Skeletal muscle tissue (tissue), 4 donors: ENCODE measurements around the gene TM4SF4. TPM values are rescaled to one million over a fixed set of nuclear protein-coding genes. Genes with fewer than 3 reads are reported as not detected.

Experiments
- H3K27ac ChIP-seq: one replicate; pipeline ENCODE4 v1.7.0; 2013; ENCODE audit warnings: mild to moderate bottlenecking, low read depth, low read length, inconsistent platforms
- H3K27me3 ChIP-seq, 3 donors: one replicate each; pipeline ENCODE4 v1.7.0; 2013; ENCODE audit warnings: low read length in 3 of 3; ENCODE audit not compliant: control insufficient read depth in 3 of 3, insufficient read depth in 3 of 3
- H3K36me3 ChIP-seq, 3 donors: one replicate each; pipeline ENCODE4 v1.7.0; 2013; ENCODE audit warnings: low read length in 3 of 3; ENCODE audit not compliant: control insufficient read depth in 3 of 3, insufficient read depth in 3 of 3
- H3K4me1 ChIP-seq, 3 donors: one replicate each; pipeline ENCODE4 v1.7.0; 2013; ENCODE audit warnings: low read length in 3 of 3, mild to moderate bottlenecking in 3 of 3; ENCODE audit not compliant: control insufficient read depth in 3 of 3, insufficient read depth in 3 of 3
- H3K4me3 ChIP-seq, 3 donors: one replicate each; pipeline ENCODE4 v1.7.0; 2013; ENCODE audit warnings: low read length in 3 of 3
- H3K9ac ChIP-seq, 3 donors: one replicate each; pipeline ENCODE4 v1.7.0; 2013; ENCODE audit warnings: low read length in 3 of 3, mild to moderate bottlenecking in 3 of 3, moderate library complexity in 2 of 3, low read depth in 1 of 3
- H3K9me3 ChIP-seq, 3 donors: one replicate each; pipeline ENCODE4 v1.7.0; 2013; ENCODE audit warnings: low read length in 3 of 3; ENCODE audit not compliant: control insufficient read depth in 3 of 3
- total RNA-seq: library from RNA; depleted of rRNA; stranded (reverse); fragments of >200 nt; gene quantifications from one replicate; pipeline ENCODE4 v1.2.3, GENCODE V29; 2014
- donor health status: Osteomylitis.

Gene TM4SF4
- total RNA-seq, 1 donor from 2014 or later: not detected

DNA sequence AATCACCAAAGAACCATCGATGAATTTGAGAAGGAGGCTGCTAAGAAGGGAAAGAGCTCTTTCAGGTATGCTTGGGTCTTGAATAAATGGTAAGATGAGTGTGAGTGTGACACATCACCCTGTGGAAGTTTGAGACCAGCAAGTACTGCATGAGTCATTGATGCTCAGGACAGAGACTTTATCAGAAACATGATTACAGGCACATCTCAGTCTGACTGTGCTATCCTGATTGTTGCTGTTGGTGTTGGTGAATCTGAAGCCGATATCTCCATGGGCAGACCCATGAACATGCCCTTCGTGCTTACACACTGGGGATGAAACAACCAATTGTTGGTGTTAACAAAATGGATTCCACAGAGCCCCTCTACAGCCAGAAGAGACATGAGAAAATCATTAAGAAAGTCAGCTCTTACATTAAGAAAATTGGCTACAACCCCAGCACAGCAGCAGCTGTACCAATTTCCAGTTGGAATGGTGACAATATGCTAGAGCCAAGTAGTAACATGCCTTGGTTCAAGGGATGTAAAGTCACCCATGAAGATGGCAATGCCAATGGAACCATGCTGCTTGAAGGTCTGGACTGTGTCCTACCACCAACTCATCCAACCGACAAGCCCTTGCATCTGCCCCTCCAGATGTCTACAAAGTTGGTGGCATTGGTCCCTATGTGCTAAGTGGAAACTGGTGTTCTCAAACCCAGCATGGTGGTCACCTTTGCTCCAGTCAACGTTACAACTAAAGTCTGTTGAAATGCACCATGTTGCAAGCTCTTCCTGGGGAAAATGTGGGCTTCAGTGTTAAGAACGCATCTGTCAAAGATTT is 20.5 kb downstream of the TM4SF4 start:
- H3K27me3 ChIP-seq: no peaks in the 10 kb centered on the region
- H3K36me3 ChIP-seq: no peaks in the 10 kb centered on the region
- no peak overlapping the region for H3K27ac ChIP-seq
- H3K9ac ChIP-seq: no peak overlapping the region
- peaks cover 0 to 2% (median 0%) of the 10 kb centered on the region in 3 donors for H3K9me3 ChIP-seq
- H3K4me1 ChIP-seq: peaks cover 3 to 14% (median 4%) of the 10 kb centered on the region in 3 donors
- H3K4me3 ChIP-seq: no peak overlapping the region

GRCh38 chr3:149495581-149496125 is 21.2 kb downstream of the TM4SF4 start:
- Histone ChIP-seq H3K36me3 (no peaks in the 10 kb centered on the region), H3K27ac (no peak overlapping the region), H3K27me3 (no peaks in the 10 kb centered on the region), H3K9me3 (no peaks in the 10 kb centered on the region), H3K9ac (no peak overlapping the region), H3K4me3 (no peak overlapping the region), H3K4me1 (peaks cover 0 to 7% (median 2%) of the 10 kb centered on the region in 3 donors)

DNA sequence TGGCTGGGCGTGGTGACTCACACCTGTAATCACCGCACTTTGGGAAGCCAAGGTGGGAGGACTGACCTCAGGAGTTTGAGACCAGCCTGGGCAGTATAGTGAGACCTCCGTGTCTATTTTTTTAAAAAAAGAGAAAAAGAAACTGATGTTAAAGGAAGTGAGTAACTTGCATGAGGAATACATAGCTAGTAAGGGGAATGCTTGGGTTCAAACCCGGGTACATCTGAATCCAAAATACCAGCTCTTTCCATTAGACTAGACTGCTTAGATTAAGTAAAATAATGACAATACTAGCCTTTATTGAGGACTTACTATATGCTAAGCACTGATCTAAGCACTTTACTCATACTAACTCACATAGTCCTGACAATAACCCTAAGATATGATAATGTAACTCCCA is 22.4 kb downstream of the TM4SF4 start:
- Histone ChIP-seq H3K4me1 (peaks cover 0 to 7% (median 2%) of the 10 kb centered on the region in 3 donors), H3K9me3 (no peaks in the 10 kb centered on the region), H3K4me3 (no peak overlapping the region), H3K27ac (no peak overlapping the region), H3K36me3 (no peaks in the 10 kb centered on the region), H3K9ac (no peak overlapping the region), H3K27me3 (no peaks in the 10 kb centered on the region)

- Histone ChIP-seq H3K4me3 (no peak overlapping the region), H3K9me3 (no peaks in the 10 kb centered on the region), H3K27ac (no peak overlapping the region), H3K9ac (no peak overlapping the region), H3K27me3 (no peaks in the 10 kb centered on the region), H3K4me1 (peaks cover 0 to 7% (median 2%) of the 10 kb centered on the region in 3 donors), H3K36me3 (no peaks in the 10 kb centered on the region)
Observed at GRCh38 chr3:149497966-149498670, 23.6 kb downstream of the TM4SF4 start.

DNA sequence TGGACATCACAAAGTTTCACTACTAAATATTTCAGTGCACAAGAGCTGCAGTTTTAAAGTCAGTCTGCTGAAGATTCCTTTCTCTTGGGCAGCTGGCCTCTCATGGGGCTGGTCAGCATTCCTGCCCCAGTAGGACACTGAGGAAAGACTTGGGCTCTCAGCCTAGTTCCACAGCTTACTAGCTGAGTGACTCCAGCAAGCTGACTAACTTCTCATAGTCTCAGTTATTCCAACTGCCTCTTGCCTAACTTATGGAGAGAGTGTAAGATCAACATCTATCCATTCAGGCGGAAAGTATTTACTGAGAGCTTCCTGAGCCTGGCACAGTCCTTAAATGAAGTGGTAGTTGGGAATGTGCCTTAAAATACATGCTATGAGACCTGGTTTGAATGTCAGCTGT is 27.0 kb downstream of the TM4SF4 start:
- H3K4me1 ChIP-seq: no peaks in the 10 kb centered on the region
- H3K9ac ChIP-seq: no peak overlapping the region
- no peaks in the 10 kb centered on the region for H3K36me3 ChIP-seq
- H3K27me3 ChIP-seq: no peaks in the 10 kb centered on the region
- no peak overlapping the region for H3K27ac ChIP-seq
- no peak overlapping the region for H3K4me3 ChIP-seq
- H3K9me3 ChIP-seq: no peaks in the 10 kb centered on the region

GRCh38 chr3:149502438-149502837 is 27.9 kb downstream of the TM4SF4 start:
- Histone ChIP-seq H3K9ac (no peak overlapping the region), H3K9me3 (no peaks in the 10 kb centered on the region), H3K4me1 (peaks cover 5 to 8% (median 6%) of the 10 kb centered on the region in 3 donors), H3K36me3 (no peaks in the 10 kb centered on the region), H3K27ac (no peak overlapping the region), H3K27me3 (no peaks in the 10 kb centered on the region), H3K4me3 (no peak overlapping the region)

- peaks cover 13 to 16% (median 14%) of the 10 kb centered on the region in 3 donors for H3K4me1 ChIP-seq
- no peaks in the 10 kb centered on the region for H3K36me3 ChIP-seq
- H3K4me3 ChIP-seq: no peak overlapping the region
- no peaks in the 10 kb centered on the region for H3K27me3 ChIP-seq
- H3K27ac ChIP-seq: peak overlapping the region; percentile 67
- no peak overlapping the region for H3K9ac ChIP-seq
- H3K9me3 ChIP-seq: no peaks in the 10 kb centered on the region
Observed at GRCh38 chr3:149506540-149506939, 32.0 kb downstream of the TM4SF4 start.

- Histone ChIP-seq H3K4me3 (peak overlapping the region; percentile 17 to 57 (median 53)), H3K27me3 (no peaks in the 10 kb centered on the region), H3K4me1 (peaks cover 13 to 16% (median 14%) of the 10 kb centered on the region in 3 donors), H3K27ac (peak overlapping the region; percentile 67), H3K9ac (peak overlapping the region in 2 of 3 donors; percentile 27 to 35), H3K36me3 (no peaks in the 10 kb centered on the region), H3K9me3 (no peaks in the 10 kb centered on the region)
Observed at GRCh38 chr3:149506965-149507364, 32.5 kb downstream of the TM4SF4 start.

GRCh38 chr3:149507491-149508324 is 33.2 kb downstream of the TM4SF4 start:
- H3K27me3 ChIP-seq: no peaks in the 10 kb centered on the region
- peaks cover 13 to 18% (median 14%) of the 10 kb centered on the region in 3 donors for H3K4me1 ChIP-seq
- H3K9me3 ChIP-seq: no peaks in the 10 kb centered on the region
- H3K27ac ChIP-seq: peak overlapping the region; percentile 67
- peak overlapping the region; percentile 17 to 57 (median 53) for H3K4me3 ChIP-seq
- H3K9ac ChIP-seq: peak overlapping the region; percentile 27 to 48 (median 35)
- H3K36me3 ChIP-seq: no peaks in the 10 kb centered on the region
